Neural cell (in vitro differentiated cells): ENCODE data around the gene SGPP1. TPM values are rescaled to one million over a fixed set of nuclear protein-coding genes. Genes with fewer than 3 reads are reported as not detected.

ENCODE experiments used
- H2AFZ ChIP-seq: fragments of 200-600, 300-800 bp; sonication (generic), shearing (Covaris generic); 2 replicates; pipeline ENCODE4 v1.6.0; 2014; ENCODE audit warnings: low read depth, mild to moderate bottlenecking, antibody characterized with exemption, low read length, moderate library complexity
- H3F3A ChIP-seq: fragments of 200-600 bp; shearing (Covaris generic); 2 replicates; pipeline ENCODE4 v1.6.1; 2016; ENCODE audit warnings: mild to moderate bottlenecking, moderate library complexity, mixed read lengths, antibody characterized with exemption, low read length; ENCODE audit not compliant: insufficient read depth, poor library complexity, severe bottlenecking
- H3K27ac ChIP-seq: fragments of 200-600, 300-800 bp; sonication (generic), shearing (Covaris generic); 2 replicates; pipeline ENCODE4 v1.5.1; 2014; ENCODE audit warnings: mild to moderate bottlenecking, low read length, moderate library complexity
- H3K27me3 ChIP-seq: fragments of 300-800, 200-600 bp; sonication (generic), shearing (Covaris generic); 2 replicates; pipeline ENCODE4 v1.6.0; 2014; ENCODE audit warnings: mild to moderate bottlenecking, low read depth, low read length, moderate library complexity; ENCODE audit not compliant: insufficient read depth
- H3K36me3 ChIP-seq: fragments of 300-800, 200-600 bp; sonication (generic), shearing (Covaris generic); 2 replicates; pipeline ENCODE4 v1.5.1; 2014; ENCODE audit warnings: mild to moderate bottlenecking, antibody characterized with exemption, low read length, moderate library complexity; ENCODE audit not compliant: insufficient read depth
- H3K4me2 ChIP-seq: fragments of 300-800, 200-600 bp; sonication (generic), shearing (Covaris generic); 2 replicates; pipeline ENCODE4 v1.6.0; 2014; ENCODE audit warnings: mild to moderate bottlenecking, low read length
- H3K4me3 ChIP-seq: fragments of 300-800, 200-600 bp; sonication (generic), shearing (Covaris generic); 2 replicates; pipeline ENCODE4 v1.5.1; 2014; ENCODE audit warnings: mild to moderate bottlenecking, low read length, moderate library complexity
- H3K79me2 ChIP-seq: fragments of 200-600 bp; shearing (Covaris generic); replicated peaks from 2 replicates; pipeline ENCODE4 v1.6.0; 2014; ENCODE audit warnings: mild to moderate bottlenecking, low read length, moderate library complexity; ENCODE audit not compliant: insufficient read depth
- H3K9ac ChIP-seq: fragments of 300-800, 200-600 bp; sonication (generic), shearing (Covaris generic); 2 replicates; pipeline ENCODE4 v1.6.1; 2016; ENCODE audit warnings: mild to moderate bottlenecking, low read length, mixed read lengths
- H3K9me2 ChIP-seq: fragments of 200-600 bp; shearing (Covaris generic); 2 replicates; pipeline ENCODE4 v1.6.1; 2016; ENCODE audit warnings: mild to moderate bottlenecking, low read length, mixed read lengths; ENCODE audit not compliant: insufficient read depth
- H3K9me3 ChIP-seq: fragments of 200-600, 300-800 bp; sonication (generic), shearing (Covaris generic); 2 replicates; pipeline ENCODE4 v1.6.1; 2016; ENCODE audit warnings: mild to moderate bottlenecking, mixed run types, low read length, moderate library complexity, mixed read lengths
- H4K20me1 ChIP-seq: fragments of 200-600 bp; shearing (Covaris generic); 2 replicates; pipeline ENCODE4 v1.6.1; 2016; ENCODE audit warnings: mild to moderate bottlenecking, mixed run types; ENCODE audit not compliant: insufficient read depth
- EP300 ChIP-seq: fragments of 450-650 bp; conservative IDR thresholded peaks from 2 replicates; pipeline ENCODE4 v1.6.1; 2014; ENCODE audit warnings: antibody characterized with exemption, mild to moderate bottlenecking, moderate library complexity; ENCODE audit not compliant: poor library complexity, severe bottlenecking
- EZH2 ChIP-seq: fragments of 200-600, 300-800 bp; shearing (Covaris generic), sonication (generic); IDR thresholded peaks from 2 replicates; pipeline ENCODE4 v1.6.1; 2014; ENCODE audit warnings: antibody characterized with exemption, low read length, borderline replicate concordance, mild to moderate bottlenecking; ENCODE audit not compliant: insufficient read depth, poor library complexity, severe bottlenecking
- MXI1 ChIP-seq: fragments of 450-650 bp; conservative IDR thresholded peaks from 2 replicates; pipeline ENCODE4 v1.6.1; 2014; ENCODE audit warnings: antibody characterized with exemption, mild to moderate bottlenecking; ENCODE audit not compliant: poor library complexity, severe bottlenecking
- POLR2AphosphoS5 ChIP-seq: IDR thresholded peaks from 2 replicates; pipeline ENCODE4 v1.6.1; 2012
- RAD21 ChIP-seq: fragments of 450-650 bp; conservative IDR thresholded peaks from 2 replicates; pipeline ENCODE4 v1.6.1; 2014; ENCODE audit warnings: antibody characterized with exemption, mild to moderate bottlenecking, moderate library complexity
- SMC3 ChIP-seq: fragments of 450-650 bp; conservative IDR thresholded peaks from 2 replicates; pipeline ENCODE4 v1.6.1; 2014; ENCODE audit warnings: antibody characterized with exemption, mild to moderate bottlenecking, moderate library complexity; ENCODE audit not compliant: poor library complexity
- TAF1 ChIP-seq: IDR thresholded peaks from 2 replicates; pipeline ENCODE4 v1.6.1; 2012; ENCODE audit warnings: low read depth
- polyA plus RNA-seq: library from polyadenylated mRNA; depleted of rRNA; stranded (reverse); fragments of >200 nt; gene quantifications from 2 replicates; pipeline ENCODE4 v1.2.3, GENCODE V29; 2014
- TF ChIP-seq, protein P1 (sequence below): fragments of 450-650 bp; IDR thresholded peaks from 2 replicates; pipeline ENCODE4 v1.5.1; 2014; ENCODE audit warnings: antibody characterized with exemption, mild to moderate bottlenecking, moderate library complexity; ENCODE audit not compliant: poor library complexity, severe bottlenecking
- TF ChIP-seq, protein P2 (sequence below): IDR thresholded peaks from 2 replicates; pipeline ENCODE4 v1.6.1; 2012; ENCODE audit warnings: borderline replicate concordance

SGPP1 gene
- polyA plus RNA-seq, 1 donor from 2014 or later = 17.7 TPM

DNA sequence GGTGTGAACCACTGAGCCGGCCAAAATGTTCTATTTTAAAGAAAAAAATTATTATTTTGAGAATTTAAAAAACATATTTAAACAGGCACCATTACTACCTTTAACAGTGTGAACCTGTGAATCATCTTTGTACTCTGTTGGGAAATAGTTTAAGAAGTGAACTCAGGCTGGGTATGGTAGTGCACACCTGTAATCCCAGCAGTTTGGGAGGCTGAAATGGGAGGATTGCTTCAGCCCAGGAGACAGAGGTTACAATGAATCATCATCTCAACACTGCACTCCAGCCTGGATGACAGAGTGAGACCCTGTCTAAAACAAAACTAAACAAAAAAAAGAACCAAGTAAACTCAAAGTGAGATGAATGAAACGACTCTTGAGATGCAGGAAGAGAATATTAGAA lies 83.1 kb downstream of the SGPP1 start:
- Histone ChIP-seq H3K27me3 (no peaks in the 10 kb centered on the region), H2AFZ (no peak overlapping the region), H3K9ac (no peak overlapping the region), H3F3A (no peaks in the 10 kb centered on the region), H3K27ac (no peak overlapping the region), H4K20me1 (no peaks in the 10 kb centered on the region), H3K9me2 (no peaks in the 10 kb centered on the region), H3K79me2 (peaks cover 4% of the 10 kb centered on the region), H3K36me3 (no peaks in the 10 kb centered on the region), H3K4me2 (no peak overlapping the region), H3K4me3 (no peak overlapping the region), H3K9me3 (no peaks in the 10 kb centered on the region)
- TF ChIP-seq EZH2 (no peak), MXI1 (no peak), SMC3 (no peak), EP300 (no peak)

DNA sequence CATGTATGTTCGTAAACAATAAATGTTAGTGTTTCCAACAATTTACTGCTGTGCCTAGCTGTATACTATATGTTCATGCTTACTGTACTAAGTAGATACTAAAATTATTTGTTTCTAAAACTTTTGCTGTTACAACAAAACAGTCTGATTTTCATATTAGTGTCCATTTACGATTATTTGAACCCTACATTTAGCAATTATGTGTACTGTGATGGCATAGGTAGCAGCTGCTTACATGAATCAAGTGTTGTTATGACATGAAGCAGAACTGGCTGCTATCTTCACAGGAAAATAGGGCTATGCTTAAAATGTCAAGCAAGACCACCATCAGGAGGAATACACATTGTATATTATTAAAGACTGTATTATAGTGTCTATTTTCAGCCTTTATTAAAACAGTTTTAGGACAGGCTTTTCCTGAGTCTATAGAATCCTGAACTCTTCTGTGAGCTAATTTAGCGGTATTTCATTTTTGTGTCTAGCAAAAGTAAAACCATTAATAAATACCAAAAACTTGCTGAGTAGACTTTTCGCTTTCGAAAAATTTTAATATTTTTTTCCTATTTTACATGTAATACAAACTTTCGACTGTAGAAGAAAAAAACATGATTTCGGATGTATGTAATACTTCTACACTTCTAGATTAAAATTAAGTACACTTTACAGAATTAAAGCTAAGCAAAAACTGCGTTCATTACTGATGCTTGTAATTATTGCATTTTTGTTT lies 85.0 kb downstream of the SGPP1 start:
- Histone ChIP-seq H3K27me3 (no peaks in the 10 kb centered on the region), H3K27ac (peak overlapping the region; percentile 89), H4K20me1 (no peaks in the 10 kb centered on the region), H2AFZ (peak overlapping the region; percentile 58), H3K36me3 (no peaks in the 10 kb centered on the region), H3K9me3 (no peaks in the 10 kb centered on the region), H3K4me2 (peak overlapping the region; percentile 66), H3F3A (no peaks in the 10 kb centered on the region), H3K79me2 (peaks cover 22% of the 10 kb centered on the region), H3K9me2 (no peaks in the 10 kb centered on the region), H3K4me3 (peak overlapping the region; percentile 72), H3K9ac (peak overlapping the region; percentile 64)
- TF ChIP-seq TAF1 (no peak), RAD21 (no peak), MXI1 (no peak), POLR2AphosphoS5 (no peak), SMC3 (no peak), EP300 (no peak)
- TF ChIP-seq, protein P1, sequence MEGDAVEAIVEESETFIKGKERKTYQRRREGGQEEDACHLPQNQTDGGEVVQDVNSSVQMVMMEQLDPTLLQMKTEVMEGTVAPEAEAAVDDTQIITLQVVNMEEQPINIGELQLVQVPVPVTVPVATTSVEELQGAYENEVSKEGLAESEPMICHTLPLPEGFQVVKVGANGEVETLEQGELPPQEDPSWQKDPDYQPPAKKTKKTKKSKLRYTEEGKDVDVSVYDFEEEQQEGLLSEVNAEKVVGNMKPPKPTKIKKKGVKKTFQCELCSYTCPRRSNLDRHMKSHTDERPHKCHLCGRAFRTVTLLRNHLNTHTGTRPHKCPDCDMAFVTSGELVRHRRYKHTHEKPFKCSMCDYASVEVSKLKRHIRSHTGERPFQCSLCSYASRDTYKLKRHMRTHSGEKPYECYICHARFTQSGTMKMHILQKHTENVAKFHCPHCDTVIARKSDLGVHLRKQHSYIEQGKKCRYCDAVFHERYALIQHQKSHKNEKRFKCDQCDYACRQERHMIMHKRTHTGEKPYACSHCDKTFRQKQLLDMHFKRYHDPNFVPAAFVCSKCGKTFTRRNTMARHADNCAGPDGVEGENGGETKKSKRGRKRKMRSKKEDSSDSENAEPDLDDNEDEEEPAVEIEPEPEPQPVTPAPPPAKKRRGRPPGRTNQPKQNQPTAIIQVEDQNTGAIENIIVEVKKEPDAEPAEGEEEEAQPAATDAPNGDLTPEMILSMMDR = no peak
- TF ChIP-seq, protein P2, sequence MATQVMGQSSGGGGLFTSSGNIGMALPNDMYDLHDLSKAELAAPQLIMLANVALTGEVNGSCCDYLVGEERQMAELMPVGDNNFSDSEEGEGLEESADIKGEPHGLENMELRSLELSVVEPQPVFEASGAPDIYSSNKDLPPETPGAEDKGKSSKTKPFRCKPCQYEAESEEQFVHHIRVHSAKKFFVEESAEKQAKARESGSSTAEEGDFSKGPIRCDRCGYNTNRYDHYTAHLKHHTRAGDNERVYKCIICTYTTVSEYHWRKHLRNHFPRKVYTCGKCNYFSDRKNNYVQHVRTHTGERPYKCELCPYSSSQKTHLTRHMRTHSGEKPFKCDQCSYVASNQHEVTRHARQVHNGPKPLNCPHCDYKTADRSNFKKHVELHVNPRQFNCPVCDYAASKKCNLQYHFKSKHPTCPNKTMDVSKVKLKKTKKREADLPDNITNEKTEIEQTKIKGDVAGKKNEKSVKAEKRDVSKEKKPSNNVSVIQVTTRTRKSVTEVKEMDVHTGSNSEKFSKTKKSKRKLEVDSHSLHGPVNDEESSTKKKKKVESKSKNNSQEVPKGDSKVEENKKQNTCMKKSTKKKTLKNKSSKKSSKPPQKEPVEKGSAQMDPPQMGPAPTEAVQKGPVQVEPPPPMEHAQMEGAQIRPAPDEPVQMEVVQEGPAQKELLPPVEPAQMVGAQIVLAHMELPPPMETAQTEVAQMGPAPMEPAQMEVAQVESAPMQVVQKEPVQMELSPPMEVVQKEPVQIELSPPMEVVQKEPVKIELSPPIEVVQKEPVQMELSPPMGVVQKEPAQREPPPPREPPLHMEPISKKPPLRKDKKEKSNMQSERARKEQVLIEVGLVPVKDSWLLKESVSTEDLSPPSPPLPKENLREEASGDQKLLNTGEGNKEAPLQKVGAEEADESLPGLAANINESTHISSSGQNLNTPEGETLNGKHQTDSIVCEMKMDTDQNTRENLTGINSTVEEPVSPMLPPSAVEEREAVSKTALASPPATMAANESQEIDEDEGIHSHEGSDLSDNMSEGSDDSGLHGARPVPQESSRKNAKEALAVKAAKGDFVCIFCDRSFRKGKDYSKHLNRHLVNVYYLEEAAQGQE = no peak
